Breast epithelium (tissue), 3 donors: ENCODE measurements around the gene MYH9.

Experiments
- CTCF ChIP-seq, 3 donors: fragments of 450-650 bp; IDR thresholded peaks; one replicate each; pipeline ENCODE4 v1.5.1; 2016 to 2017; ENCODE audit warnings: antibody characterized with exemption in 3 of 3, mild to moderate bottlenecking in 3 of 3, moderate library complexity in 3 of 3
- POLR2A ChIP-seq: fragments of 450-650 bp; IDR thresholded peaks from one replicate; pipeline ENCODE4 v1.6.1; 2016; ENCODE audit warnings: antibody characterized with exemption, mild to moderate bottlenecking, moderate library complexity

GRCh38 chr22:36302439-36303114 lies 85.2 kb downstream of the MYH9 start:
- TF ChIP-seq CTCF (IDR thresholded peaks at IDR 0.05) (no peak), POLR2A (no peak)
